SK-N-SH (cell line): Measurements from ENCODE around the gene PRSS36. TPM values are rescaled to one million over a fixed set of nuclear protein-coding genes. Genes with fewer than 3 reads are reported as not detected.

Experiments
- CTCF ChIA-PET: fragments of 300-600, 350-600 bp; formaldehyde crosslinking; extraction: SDS; loops from one replicate; lab custom pipeline; 2021; lab: Yijun Ruan, JAX
- POLR2A ChIA-PET: fragments of 350-600 bp; sonication (Branson Sonifier 250); formaldehyde crosslinking; extraction: SDS; loops from one replicate; lab custom pipeline; 2020; ENCODE audit warnings: antibody characterized with exemption, inconsistent platforms; lab: Yijun Ruan, JAX
- DNase-seq: peaks from one replicate; pipeline ENCODE4 v3.0.0; 2012
- H2AFZ ChIP-seq: fragments of 200-600 bp; sonication (generic); 2 replicates; pipeline ENCODE4 v1.8.1; 2016; ENCODE audit warnings: antibody characterized with exemption, mild to moderate bottlenecking, low read depth
- H3F3A ChIP-seq: fragments of 200-600 bp; sonication (generic); replicated peaks from 2 replicates; pipeline ENCODE3; 2016; ENCODE audit warnings: antibody characterized with exemption, mild to moderate bottlenecking; ENCODE audit not compliant: insufficient read depth
- H3K27ac ChIP-seq, 2 experiments: fragments of 200-500 bp in 1 of 2; fragments of 200-600 bp in 1 of 2; sonication (Bioruptor generic) in 1 of 2; sonication (generic), shearing (Covaris generic) in 1 of 2; 2 replicates each; pipeline versions ENCODE4 v1.5.1 to v1.6.1; 2014 to 2016; ENCODE audit warnings: low read depth in 2 of 2, inconsistent platforms in 1 of 2, low read length in 1 of 2, mild to moderate bottlenecking in 1 of 2, mixed read lengths in 1 of 2
- H3K27me3 ChIP-seq: fragments of 200-600 bp; sonication (generic), shearing (Covaris generic); 2 replicates; pipeline ENCODE4 v1.6.1; 2016; ENCODE audit warnings: mixed run types; ENCODE audit not compliant: insufficient read depth
- H3K36me3 ChIP-seq, 2 experiments: fragments of 200-500 bp in 1 of 2; fragments of 200-600 bp in 1 of 2; sonication (Bioruptor generic) in 1 of 2; sonication (generic) in 1 of 2; replicated peaks in 1 of 2; 2 replicates each; pipeline versions ENCODE3 to v1.5.1; 2014 to 2016; ENCODE audit warnings: low read length in 1 of 2, mild to moderate bottlenecking in 1 of 2; ENCODE audit not compliant: insufficient read depth in 2 of 2, control insufficient read depth in 1 of 2
- H3K4me1 ChIP-seq, 2 experiments: fragments of 200-500 bp in 1 of 2; fragments of 200-600 bp in 1 of 2; sonication (Bioruptor generic) in 1 of 2; sonication (generic), shearing (Covaris generic) in 1 of 2; 2 replicates each; pipeline versions ENCODE4 v1.5.1 to v1.6.1; 2014 to 2016; ENCODE audit warnings: low read depth in 1 of 2, low read length in 1 of 2, mixed run types in 1 of 2; ENCODE audit not compliant: insufficient read depth in 2 of 2, control insufficient read depth in 1 of 2
- H3K4me2 ChIP-seq: fragments of 200-600 bp; sonication (generic), shearing (Covaris generic); 2 replicates; pipeline ENCODE4 v1.6.1; 2017; ENCODE audit warnings: mixed run types
- H3K4me3 ChIP-seq, 2 experiments: fragments of 200-500 bp in 1 of 2; fragments of 200-600 bp in 1 of 2; sonication (Bioruptor generic) in 1 of 2; sonication (generic), shearing (Covaris generic) in 1 of 2; 2 replicates each; pipeline versions ENCODE4 v1.5.1 to v1.8.1; 2014 to 2016; ENCODE audit warnings: low read depth in 2 of 2, inconsistent platforms in 1 of 2, low read length in 1 of 2, mild to moderate bottlenecking in 1 of 2, mixed read lengths in 1 of 2, moderate library complexity in 1 of 2
- H3K79me2 ChIP-seq: fragments of 200-600 bp; sonication (generic); 2 replicates; pipeline ENCODE4 v1.8.1; 2017; ENCODE audit warnings: mild to moderate bottlenecking; ENCODE audit not compliant: insufficient read depth
- H3K9ac ChIP-seq: fragments of 200-600 bp; sonication (generic); 2 replicates; pipeline ENCODE4 v1.6.1; 2017; ENCODE audit warnings: mixed run types
- H3K9me2 ChIP-seq: fragments of 200-600 bp; sonication (generic); 2 replicates; pipeline ENCODE4 v1.6.1; 2017; ENCODE audit warnings: mixed run types
- H3K9me3 ChIP-seq: fragments of 200-600 bp; sonication (generic); 2 replicates; pipeline ENCODE4 v1.6.1; 2017; ENCODE audit warnings: mixed run types, mild to moderate bottlenecking, moderate library complexity
- H4K20me1 ChIP-seq: fragments of 200-600 bp; sonication (generic); 2 replicates; pipeline ENCODE4 v1.6.1; 2017; ENCODE audit warnings: mild to moderate bottlenecking, mixed run types; ENCODE audit not compliant: insufficient read depth
- ELF1 ChIP-seq: IDR thresholded peaks from 2 replicates; pipeline ENCODE4 v1.4.0; 2012
- EP300 ChIP-seq, 2 experiments: IDR thresholded peaks; 2 replicates each; pipeline versions ENCODE4 v1.4.0 to v1.6.1; 2012; ENCODE audit warnings: borderline replicate concordance in 1 of 2, low read depth in 1 of 2, low read length in 1 of 2
- FOSL2 ChIP-seq: IDR thresholded peaks from 2 replicates; pipeline ENCODE4 v1.4.0; 2012; ENCODE audit warnings: low read depth, mild to moderate bottlenecking, moderate library complexity, borderline replicate concordance
- FOXJ3 ChIP-seq: sonication (generic); formaldehyde crosslinking; IDR thresholded peaks from 2 replicates; pipeline ENCODE4 v1.5.1; 2020; ENCODE audit warnings: mild to moderate bottlenecking, missing genetic modification reagents
- FOXM1 ChIP-seq: IDR thresholded peaks from 2 replicates; pipeline ENCODE4 v1.4.0; 2012; ENCODE audit warnings: low read depth, mild to moderate bottlenecking
- GABPA ChIP-seq: IDR thresholded peaks from 2 replicates; pipeline ENCODE4 v1.4.0; 2012; ENCODE audit warnings: low read depth, mild to moderate bottlenecking
- GATA2 ChIP-seq: sonication (generic); formaldehyde crosslinking; IDR thresholded peaks from 2 replicates; pipeline ENCODE4 v1.5.0; 2020; ENCODE audit warnings: mild to moderate bottlenecking, missing genetic modification reagents
- JUND ChIP-seq: IDR thresholded peaks from 2 replicates; pipeline ENCODE4 v1.4.0; 2012
- MAX ChIP-seq: IDR thresholded peaks from 2 replicates; pipeline ENCODE4 v1.4.0; 2012; ENCODE audit warnings: low read depth
- MXI1 ChIP-seq: IDR thresholded peaks from 2 replicates; pipeline ENCODE4 v1.6.1; 2012; ENCODE audit warnings: mild to moderate bottlenecking, low read depth, low read length, improper control_type of control experiment
- NRF1 ChIP-seq: IDR thresholded peaks from 2 replicates; pipeline ENCODE4 v1.6.1; 2012; ENCODE audit warnings: low read depth, mild to moderate bottlenecking, low read length
- PBX3 ChIP-seq: IDR thresholded peaks from 2 replicates; pipeline ENCODE4; 2012
- POLR2AphosphoS5 ChIP-seq: IDR thresholded peaks from 2 replicates; pipeline ENCODE4 v1.6.1; 2012; ENCODE audit warnings: low read depth, low read length
- REST ChIP-seq: IDR thresholded peaks from 2 replicates; pipeline ENCODE4 v1.6.1; 2012; ENCODE audit warnings: mild to moderate bottlenecking, low read depth, low read length, moderate library complexity
- RXRA ChIP-seq: IDR thresholded peaks from 2 replicates; pipeline ENCODE4 v1.4.0; 2012; ENCODE audit warnings: low read depth, mild to moderate bottlenecking, borderline replicate concordance
- SIN3A ChIP-seq: IDR thresholded peaks from 2 replicates; pipeline ENCODE4 v1.6.1; 2012; ENCODE audit warnings: low read depth, mild to moderate bottlenecking, low read length, moderate library complexity, borderline replicate concordance
- SMC3 ChIP-seq: IDR thresholded peaks from 2 replicates; pipeline ENCODE4 v1.6.1; 2012; ENCODE audit warnings: low read depth, low read length, improper control_type of control experiment
- TAF1 ChIP-seq: IDR thresholded peaks from 2 replicates; pipeline ENCODE4 v1.6.1; 2012; ENCODE audit warnings: low read depth, mild to moderate bottlenecking, low read length, moderate library complexity, borderline replicate concordance
- YY1 ChIP-seq: IDR thresholded peaks from 2 replicates; pipeline ENCODE4 v1.4.0; 2012; ENCODE audit warnings: low read depth, mild to moderate bottlenecking
- WGBS: methylation state at CpG from one replicate; pipeline ENCODE4 v1.1.6; 2017; ENCODE audit warnings: low lambda C conversion rate; 5-methylcytosine and 5-hydroxymethylcytosine counted together
- polyA plus RNA-seq, 3 experiments: library from polyadenylated mRNA; depleted of rRNA; stranded (reverse); fragments of >200 nt; gene quantifications; 2 replicates each; pipeline ENCODE4 v1.2.3, GENCODE V29; 2012

The PRSS36 gene
- polyA plus RNA-seq, 1 of the 3 experiments (the other 2 are of a cell fraction), result 0.49 TPM

GRCh38 chr16:31190818-31191444 is 41.1 kb upstream of the PRSS36 start:
- no peaks in the 10 kb centered on the region for H3K9me3 ChIP-seq
- no peak overlapping the region for H3K9ac ChIP-seq
- H3K27ac ChIP-seq, result no peak overlapping the region
- WGBS, result 98% methylated on average over 17 of the region's 17 CpGs
- H3K4me2 ChIP-seq, result no peak overlapping the region
- H3K9me2 ChIP-seq, result no peaks in the 10 kb centered on the region
- H3K79me2 ChIP-seq, result peaks cover 69% of the 10 kb centered on the region
- no peak overlapping the region for H3K4me3 ChIP-seq
- peaks cover 92 to 98% of the 10 kb centered on the region in 2 experiments for H3K36me3 ChIP-seq
- H4K20me1 ChIP-seq, result peaks cover 100% of the 10 kb centered on the region
- DNase-seq, result no peak
- no peaks in the 10 kb centered on the region for H3K4me1 ChIP-seq
- no peaks in the 10 kb centered on the region for H3K27me3 ChIP-seq
- H2AFZ ChIP-seq, result no peak overlapping the region
- TF ChIP-seq TAF1 (no peak), POLR2AphosphoS5 (no peak), REST (no peak), FOXM1 (no peak), EP300 (IDR thresholded peaks at IDR 0.05; ENCODE audit: borderline replicate concordance in 1 of 2, low read depth in 1 of 2, low read length in 1 of 2) (no peak), JUND (no peak), FOXJ3 (CRISPR knock-in tag) (no peak), MAX (no peak), FOSL2 (no peak), RXRA (no peak), GATA2 (CRISPR knock-in tag) (no peak), SIN3A (no peak), YY1 (no peak), NRF1 (no peak)
- CTCF ChIA-PET, result interaction anchor here (1.5 kb wide), 1 partner anchor 192 kb away, joined by 3 read pairs; no protein-coding TSS in a partner anchor
- POLR2A ChIA-PET, result interaction anchor here (1.8 kb wide), 1 partner anchor 11 kb away, joined by 9 read pairs; the partner anchor contains the start of gene FUS
- H3F3A ChIP-seq, result peaks cover 83% of the 10 kb centered on the region

- DNase-seq, result no peak
- no peak overlapping the region for H3K27ac ChIP-seq
- H3K36me3 ChIP-seq, result peaks cover 93 to 99% of the 10 kb centered on the region in 2 experiments
- peaks cover 82% of the 10 kb centered on the region for H3F3A ChIP-seq
- H3K9me3 ChIP-seq, result no peaks in the 10 kb centered on the region
- CTCF ChIA-PET, result interaction anchor here (0.6 to 1.5 kb wide), 2 partner anchors 18 to 193 kb away, joined by 3 read pairs; no protein-coding TSS in a partner anchor
- H3K4me2 ChIP-seq, result no peak overlapping the region
- POLR2A ChIA-PET, result interaction anchor here (1.5 to 1.8 kb wide), 2 partner anchors 10 to 11 kb away, joined by 4 to 9 read pairs; partner anchors contain the start of gene FUS
- H2AFZ ChIP-seq, result no peak overlapping the region
- 98% methylated on average over 12 of the region's 12 CpGs for WGBS
- no peak overlapping the region for H3K9ac ChIP-seq
- no peak overlapping the region for H3K4me3 ChIP-seq
- H3K79me2 ChIP-seq, result peaks cover 74% of the 10 kb centered on the region
- peaks cover 100% of the 10 kb centered on the region for H4K20me1 ChIP-seq
- no peaks in the 10 kb centered on the region for H3K4me1 ChIP-seq
- no peaks in the 10 kb centered on the region for H3K9me2 ChIP-seq
- H3K27me3 ChIP-seq, result no peaks in the 10 kb centered on the region
- TF ChIP-seq POLR2AphosphoS5 (no peak), ELF1 (no peak), MXI1 (no peak), FOXM1 (no peak), SMC3 (no peak), REST (no peak), GATA2 (CRISPR knock-in tag) (no peak), PBX3 (no peak), FOXJ3 (CRISPR knock-in tag) (no peak), GABPA (no peak), TAF1 (no peak)
Measured at GRCh38 chr16:31190061-31190460, 40.2 kb upstream of the PRSS36 start.
